ENCODE results near the gene SCLT1. TPM values are rescaled to one million over a fixed set of nuclear protein-coding genes. Genes with fewer than 3 reads are reported as not detected.

The SCLT1 gene
- polyA plus RNA-seq, 2 donors: 3.3 to 4.3 TPM

DNA sequence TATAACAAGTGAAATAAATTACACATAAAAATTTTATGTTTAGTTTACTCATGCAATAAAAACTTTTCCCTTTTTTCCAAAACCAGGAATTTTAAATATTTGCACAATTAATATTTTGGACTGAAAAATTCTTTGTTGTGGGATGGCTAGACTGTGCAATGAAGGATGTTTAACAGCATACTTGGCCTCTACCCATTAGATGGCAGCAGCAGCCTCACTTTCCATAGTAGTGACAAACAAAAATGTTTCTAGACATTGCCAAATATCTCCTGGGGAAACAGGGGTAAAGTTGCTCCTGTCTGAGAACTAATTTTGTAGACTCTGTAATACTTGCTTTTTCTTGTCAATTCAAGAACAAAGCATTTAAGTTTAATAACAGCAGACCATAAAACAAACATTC, 49.8 kb downstream of the SCLT1 start:
- Histone ChIP-seq H3K4me1 (ENCODE audit: control insufficient read depth in 2 of 2, insufficient read depth in 2 of 2, low read length in 1 of 2) (no peaks in the 10 kb centered on the region), H3K9me3 (ENCODE audit: control insufficient read depth in 2 of 2, insufficient read depth in 1 of 2, low read depth in 1 of 2, low read length in 1 of 2) (no peaks in the 10 kb centered on the region)

DNA sequence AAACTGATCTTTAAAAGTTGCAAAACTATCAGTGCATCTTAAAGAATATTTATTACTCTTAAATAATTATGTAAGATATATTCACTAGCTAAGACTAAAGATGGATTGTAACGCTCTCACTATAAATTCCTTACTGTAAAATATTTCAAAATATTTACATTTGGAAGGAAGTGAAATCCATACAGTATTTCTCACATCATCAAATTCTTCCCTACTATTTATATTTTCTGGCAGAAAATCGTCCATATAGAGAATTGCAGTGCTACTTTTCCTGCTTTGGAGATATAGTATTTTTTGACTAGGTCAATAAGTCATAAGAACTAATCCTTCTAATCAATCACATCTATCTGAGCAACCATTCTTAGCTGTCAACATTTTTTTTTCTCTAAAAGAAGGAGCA, 52.9 kb downstream of the SCLT1 start:
- Histone ChIP-seq H3K4me3 (ENCODE audit: low read depth in 1 of 2, low read length in 2 of 2) (no peak overlapping the region), H3K9me3 (ENCODE audit: control insufficient read depth in 2 of 2, insufficient read depth in 1 of 2, low read depth in 1 of 2, low read length in 1 of 2) (no peaks in the 10 kb centered on the region), H3K4me1 (ENCODE audit: control insufficient read depth in 2 of 2, insufficient read depth in 2 of 2, low read length in 1 of 2) (no peaks in the 10 kb centered on the region), H3K27me3 (ENCODE audit: control insufficient read depth in 1 of 2, insufficient read depth in 2 of 2, low read length in 2 of 2) (no peaks in the 10 kb centered on the region), H3K27ac (ENCODE audit: low read depth in 2 of 2, low read length in 1 of 2) (no peak overlapping the region), H3K36me3 (ENCODE audit: control insufficient read depth in 2 of 2, insufficient read depth in 2 of 2, low read length in 1 of 2) (no peaks in the 10 kb centered on the region)
- WGBS, 2 donors: 67 to 75% methylated on average over 2 of the region's 2 CpGs

More for the DNA sequence above, 49.8 kb downstream of the SCLT1 start:
- Histone ChIP-seq H3K4me3 (ENCODE audit: low read depth in 1 of 2, low read length in 2 of 2) (no peak overlapping the region), H3K36me3 (ENCODE audit: control insufficient read depth in 2 of 2, insufficient read depth in 2 of 2, low read length in 1 of 2) (no peaks in the 10 kb centered on the region), H3K27me3 (ENCODE audit: control insufficient read depth in 1 of 2, insufficient read depth in 2 of 2, low read length in 2 of 2) (no peaks in the 10 kb centered on the region), H3K27ac (ENCODE audit: low read depth in 2 of 2, low read length in 1 of 2) (no peak overlapping the region)

- Histone ChIP-seq H3K36me3 (ENCODE audit: control insufficient read depth in 2 of 2, insufficient read depth in 2 of 2, low read length in 1 of 2) (no peaks in the 10 kb centered on the region), H3K9me3 (ENCODE audit: control insufficient read depth in 2 of 2, insufficient read depth in 1 of 2, low read depth in 1 of 2, low read length in 1 of 2) (no peaks in the 10 kb centered on the region), H3K4me1 (ENCODE audit: control insufficient read depth in 2 of 2, insufficient read depth in 2 of 2, low read length in 1 of 2) (no peaks in the 10 kb centered on the region), H3K27ac (ENCODE audit: low read depth in 2 of 2, low read length in 1 of 2) (no peak overlapping the region), H3K4me3 (ENCODE audit: low read depth in 1 of 2, low read length in 2 of 2) (no peak overlapping the region), H3K27me3 (ENCODE audit: control insufficient read depth in 1 of 2, insufficient read depth in 2 of 2, low read length in 2 of 2) (no peaks in the 10 kb centered on the region)
- 82 to 85% methylated on average over 1 of the region's 1 CpG for WGBS, 2 donors
Observed at GRCh38 chr4:129037093-129037492, 56.2 kb downstream of the SCLT1 start.

GRCh38 chr4:129014566-129015509, 78.5 kb downstream of the SCLT1 start:
- H3K27me3 ChIP-seq (ENCODE audit: control insufficient read depth in 1 of 2, insufficient read depth in 2 of 2, low read length in 2 of 2): no peaks in the 10 kb centered on the region
- WGBS, 2 donors: 96 to 98% methylated on average over 5 of the region's 5 CpGs
- H3K4me3 ChIP-seq (ENCODE audit: low read depth in 1 of 2, low read length in 2 of 2): no peak overlapping the region
- H3K4me1 ChIP-seq (ENCODE audit: control insufficient read depth in 2 of 2, insufficient read depth in 2 of 2, low read length in 1 of 2): no peaks in the 10 kb centered on the region
- no peaks in the 10 kb centered on the region for H3K36me3 ChIP-seq (ENCODE audit: control insufficient read depth in 2 of 2, insufficient read depth in 2 of 2, low read length in 1 of 2)
- H3K27ac ChIP-seq (ENCODE audit: low read depth in 2 of 2, low read length in 1 of 2): no peak overlapping the region
- peaks cover 0 to 11% of the 10 kb centered on the region in 2 donors for H3K9me3 ChIP-seq (ENCODE audit: control insufficient read depth in 2 of 2, insufficient read depth in 1 of 2, low read depth in 1 of 2, low read length in 1 of 2)

- Histone ChIP-seq H3K27me3 (ENCODE audit: control insufficient read depth in 1 of 2, insufficient read depth in 2 of 2, low read length in 2 of 2) (no peaks in the 10 kb centered on the region), H3K36me3 (ENCODE audit: control insufficient read depth in 2 of 2, insufficient read depth in 2 of 2, low read length in 1 of 2) (no peaks in the 10 kb centered on the region), H3K4me3 (ENCODE audit: low read depth in 1 of 2, low read length in 2 of 2) (no peak overlapping the region), H3K27ac (ENCODE audit: low read depth in 2 of 2, low read length in 1 of 2) (no peak overlapping the region), H3K9me3 (ENCODE audit: control insufficient read depth in 2 of 2, insufficient read depth in 1 of 2, low read depth in 1 of 2, low read length in 1 of 2) (no peaks in the 10 kb centered on the region), H3K4me1 (ENCODE audit: control insufficient read depth in 2 of 2, insufficient read depth in 2 of 2, low read length in 1 of 2) (no peaks in the 10 kb centered on the region)
- WGBS, 2 donors: 94 to 97% methylated on average over 4 of the region's 4 CpGs
Observed at GRCh38 chr4:129008096-129008495, 85.2 kb downstream of the SCLT1 start.

- H3K36me3 ChIP-seq (ENCODE audit: control insufficient read depth in 2 of 2, insufficient read depth in 2 of 2, low read length in 1 of 2): peaks cover 0 to 3% of the 10 kb centered on the region in 2 donors
- H3K9me3 ChIP-seq (ENCODE audit: control insufficient read depth in 2 of 2, insufficient read depth in 1 of 2, low read depth in 1 of 2, low read length in 1 of 2): no peaks in the 10 kb centered on the region
- no peaks in the 10 kb centered on the region for H3K27me3 ChIP-seq (ENCODE audit: control insufficient read depth in 1 of 2, insufficient read depth in 2 of 2, low read length in 2 of 2)
- no peaks in the 10 kb centered on the region for H3K4me1 ChIP-seq (ENCODE audit: control insufficient read depth in 2 of 2, insufficient read depth in 2 of 2, low read length in 1 of 2)
- H3K4me3 ChIP-seq (ENCODE audit: low read depth in 1 of 2, low read length in 2 of 2): no peak overlapping the region
- 97% methylated on average over 4 of the region's 4 CpGs for WGBS, 2 donors
- H3K27ac ChIP-seq (ENCODE audit: low read depth in 2 of 2, low read length in 1 of 2): no peak overlapping the region
Observed at GRCh38 chr4:128986908-128987307, 106.4 kb downstream of the SCLT1 start.

GRCh38 chr4:128986019-128986418, 107.3 kb downstream of the SCLT1 start:
- peaks cover 0 to 3% of the 10 kb centered on the region in 2 donors for H3K36me3 ChIP-seq (ENCODE audit: control insufficient read depth in 2 of 2, insufficient read depth in 2 of 2, low read length in 1 of 2)
- no peaks in the 10 kb centered on the region for H3K9me3 ChIP-seq (ENCODE audit: control insufficient read depth in 2 of 2, insufficient read depth in 1 of 2, low read depth in 1 of 2, low read length in 1 of 2)
- no peaks in the 10 kb centered on the region for H3K27me3 ChIP-seq (ENCODE audit: control insufficient read depth in 1 of 2, insufficient read depth in 2 of 2, low read length in 2 of 2)
- H3K4me1 ChIP-seq (ENCODE audit: control insufficient read depth in 2 of 2, insufficient read depth in 2 of 2, low read length in 1 of 2): no peaks in the 10 kb centered on the region
- no peak overlapping the region for H3K4me3 ChIP-seq (ENCODE audit: low read depth in 1 of 2, low read length in 2 of 2)
- WGBS, 2 donors: 97 to 100% methylated on average over 2 of the region's 2 CpGs
- no peak overlapping the region for H3K27ac ChIP-seq (ENCODE audit: low read depth in 2 of 2, low read length in 1 of 2)

DNA sequence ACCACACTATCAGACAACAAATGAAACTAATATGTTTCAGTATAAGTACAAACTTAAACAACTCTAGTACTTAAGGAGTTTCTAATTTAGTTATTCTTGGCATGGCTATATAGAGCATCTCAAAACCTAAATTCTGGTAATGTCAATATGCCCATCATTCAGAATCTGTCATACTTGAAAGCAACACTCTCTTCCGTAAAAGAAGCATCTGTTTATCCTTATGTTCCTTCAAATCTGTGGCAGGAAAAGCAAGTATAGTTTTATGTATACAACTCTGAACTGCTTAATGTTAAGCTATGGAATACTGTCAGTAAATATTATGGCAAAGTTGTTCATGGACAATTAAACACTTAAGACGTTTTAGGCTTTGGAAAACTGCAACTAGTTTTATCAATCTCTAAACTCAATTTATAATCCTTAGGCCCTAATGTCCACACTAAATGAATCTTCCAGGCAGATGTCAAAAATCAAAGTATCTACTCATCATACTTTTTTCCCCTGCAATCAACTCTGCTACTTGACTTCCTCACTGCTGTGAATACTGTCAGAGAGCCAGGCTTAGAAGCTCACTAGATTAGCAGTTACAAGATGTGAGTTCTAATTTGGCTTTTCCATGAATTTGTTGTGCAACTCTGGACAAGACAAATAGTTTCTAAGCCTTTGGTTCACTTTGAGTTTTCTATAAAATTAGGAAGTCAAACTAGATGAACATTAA, 109.4 kb downstream of the SCLT1 start:
- 70 to 73% methylated on average over 2 of the region's 2 CpGs for WGBS, 2 donors

GRCh38 chr4:128981377-128981776, 112.0 kb downstream of the SCLT1 start:
- no peak overlapping the region for H3K27ac ChIP-seq (ENCODE audit: low read depth in 2 of 2, low read length in 1 of 2)
- no peaks in the 10 kb centered on the region for H3K9me3 ChIP-seq (ENCODE audit: control insufficient read depth in 2 of 2, insufficient read depth in 1 of 2, low read depth in 1 of 2, low read length in 1 of 2)
- H3K4me3 ChIP-seq (ENCODE audit: low read depth in 1 of 2, low read length in 2 of 2): no peak overlapping the region
- 87 to 93% methylated on average over 6 of the region's 6 CpGs for WGBS, 2 donors
- no peaks in the 10 kb centered on the region for H3K4me1 ChIP-seq (ENCODE audit: control insufficient read depth in 2 of 2, insufficient read depth in 2 of 2, low read length in 1 of 2)
- H3K36me3 ChIP-seq (ENCODE audit: control insufficient read depth in 2 of 2, insufficient read depth in 2 of 2, low read length in 1 of 2): no peaks in the 10 kb centered on the region
- no peaks in the 10 kb centered on the region for H3K27me3 ChIP-seq (ENCODE audit: control insufficient read depth in 1 of 2, insufficient read depth in 2 of 2, low read length in 2 of 2)

More for the DNA sequence above, 109.4 kb downstream of the SCLT1 start:
- Histone ChIP-seq H3K36me3 (ENCODE audit: control insufficient read depth in 2 of 2, insufficient read depth in 2 of 2, low read length in 1 of 2) (peaks cover 0 to 3% of the 10 kb centered on the region in 2 donors), H3K4me3 (ENCODE audit: low read depth in 1 of 2, low read length in 2 of 2) (no peak overlapping the region), H3K9me3 (ENCODE audit: control insufficient read depth in 2 of 2, insufficient read depth in 1 of 2, low read depth in 1 of 2, low read length in 1 of 2) (no peaks in the 10 kb centered on the region), H3K27me3 (ENCODE audit: control insufficient read depth in 1 of 2, insufficient read depth in 2 of 2, low read length in 2 of 2) (no peaks in the 10 kb centered on the region), H3K27ac (ENCODE audit: low read depth in 2 of 2, low read length in 1 of 2) (no peak overlapping the region), H3K4me1 (ENCODE audit: control insufficient read depth in 2 of 2, insufficient read depth in 2 of 2, low read length in 1 of 2) (no peaks in the 10 kb centered on the region)
